ENCODE data around the gene GPATCH2.

The GPATCH2 gene

GRCh38 chr1:217574265-217574949, 56.5 kb downstream of the GPATCH2 start:
- no peak for DNase-seq

- no peak for DNase-seq
Observed at GRCh38 chr1:217569021-217569420, 61.9 kb downstream of the GPATCH2 start.

GRCh38 chr1:217568200-217568599, 62.7 kb downstream of the GPATCH2 start:
- no peak for DNase-seq

GRCh38 chr1:217564833-217565232, 66.1 kb downstream of the GPATCH2 start:
- DNase-seq, result no peak

GRCh38 chr1:217564207-217564606, 66.7 kb downstream of the GPATCH2 start:
- no peak for DNase-seq

- no peak for DNase-seq
Observed at GRCh38 chr1:217563179-217563578, 67.7 kb downstream of the GPATCH2 start.

- no peak for DNase-seq
Observed at GRCh38 chr1:217562229-217562878, 68.5 kb downstream of the GPATCH2 start.

- DNase-seq, result no peak
Observed at GRCh38 chr1:217561446-217561845, 69.4 kb downstream of the GPATCH2 start.

GRCh38 chr1:217554849-217555248, 76.0 kb downstream of the GPATCH2 start:
- DNase-seq, result no peak

- no peak for DNase-seq
Observed at GRCh38 chr1:217553949-217554509, 76.9 kb downstream of the GPATCH2 start.

- no peak for DNase-seq
Observed at GRCh38 chr1:217552339-217552951, 78.4 kb downstream of the GPATCH2 start.

- DNase-seq, result no peak
Observed at GRCh38 chr1:217542837-217543236, 88.1 kb downstream of the GPATCH2 start.

- DNase-seq, result no peak
Observed at GRCh38 chr1:217542136-217542777, 88.6 kb downstream of the GPATCH2 start.

- no peak for DNase-seq
Observed at GRCh38 chr1:217540321-217540720, 90.6 kb downstream of the GPATCH2 start.

- no peak for DNase-seq
Observed at GRCh38 chr1:217539510-217539909, 91.4 kb downstream of the GPATCH2 start.

GRCh38 chr1:217535601-217536377, 95.1 kb downstream of the GPATCH2 start:
- no peak for DNase-seq

- no peak for DNase-seq
Observed at GRCh38 chr1:217534566-217534965, 96.3 kb downstream of the GPATCH2 start.

- DNase-seq, result no peak
Observed at GRCh38 chr1:217528271-217528670, 102.6 kb downstream of the GPATCH2 start.

- DNase-seq, result no peak
Observed at GRCh38 chr1:217527151-217527550, 103.7 kb downstream of the GPATCH2 start.

GRCh38 chr1:217526636-217527035, 104.3 kb downstream of the GPATCH2 start:
- no peak for DNase-seq

- no peak for DNase-seq
Observed at GRCh38 chr1:217525773-217526490, 105.0 kb downstream of the GPATCH2 start.

Data from stimulated activated CD4-positive, alpha-beta T cell treated with anti-CD3 and anti-CD28 coated beads, Interleukin-1b, Interleukin-23, amount 100 ng/mL, for 48 hours (primary cell).